Measurements from ENCODE around the gene SGPP2.
"Not testable (repeated sequence)": the region's sequence is repeated elsewhere in the genome, so short reads cannot be mapped to it uniquely, and the experiment has no call there.

The SGPP2 gene

GRCh38 chr2:222577341-222577740, 153.0 kb downstream of the SGPP2 start:
- no peak for DNase-seq (ENCODE audit: low read depth)

GRCh38 chr2:222582928-222583327, 158.6 kb downstream of the SGPP2 start:
- no peak for DNase-seq (ENCODE audit: low read depth)

GRCh38 chr2:222584589-222584988, 160.2 kb downstream of the SGPP2 start:
- not testable (repeated sequence) for DNase-seq (ENCODE audit: low read depth)

- no peak for DNase-seq (ENCODE audit: low read depth)
These were observed 167.3 kb downstream of the SGPP2 start for GRCh38 chr2:222591661-222592060.

- no peak for DNase-seq (ENCODE audit: low read depth)
These were observed 167.8 kb downstream of the SGPP2 start for GRCh38 chr2:222592176-222592575.

GRCh38 chr2:222594679-222595078, 170.3 kb downstream of the SGPP2 start:
- no peak for DNase-seq (ENCODE audit: low read depth)

GRCh38 chr2:222595581-222595980, 171.2 kb downstream of the SGPP2 start:
- no peak for DNase-seq (ENCODE audit: low read depth)

- DNase-seq (ENCODE audit: low read depth) = no peak
These were observed 174.3 kb downstream of the SGPP2 start for GRCh38 chr2:222598611-222599010.

- DNase-seq (ENCODE audit: low read depth) = no peak
These were observed 179.2 kb downstream of the SGPP2 start for GRCh38 chr2:222603501-222603900.

- DNase-seq (ENCODE audit: low read depth) = no peak
These were observed 180.6 kb downstream of the SGPP2 start for GRCh38 chr2:222604749-222605515.

GRCh38 chr2:222606306-222606705, 182.0 kb downstream of the SGPP2 start:
- DNase-seq (ENCODE audit: low read depth) = no peak

- no peak for DNase-seq (ENCODE audit: low read depth)
These were observed 183.7 kb downstream of the SGPP2 start for GRCh38 chr2:222608081-222608480.

GRCh38 chr2:222609381-222609780, 185.0 kb downstream of the SGPP2 start:
- no peak for DNase-seq (ENCODE audit: low read depth)

Measured in T-helper 22 cell (primary cell).